OCI-LY1 (cell line): ENCODE results near the gene MXRA7.

ENCODE experiments used
- H2AFZ ChIP-seq: fragments of 200-600 bp; sonication (generic), shearing (Covaris generic); 2 replicates; pipeline ENCODE4 v1.6.0; 2014; ENCODE audit warnings: antibody characterized with exemption, mild to moderate bottlenecking, low read length
- H3F3A ChIP-seq: fragments of 200-600 bp; sonication (generic), shearing (Covaris generic); 2 replicates; pipeline ENCODE4 v1.6.0; 2014; ENCODE audit warnings: mild to moderate bottlenecking, antibody characterized with exemption, low read length, moderate library complexity; ENCODE audit not compliant: insufficient read depth
- H3K27ac ChIP-seq: fragments of 200-600 bp; sonication (generic); 2 replicates; pipeline ENCODE4 v1.5.1; 2014; ENCODE audit warnings: low read length, mixed run types, mild to moderate bottlenecking, low read depth; ENCODE audit not compliant: poor library complexity, severe bottlenecking
- H3K27me3 ChIP-seq: fragments of 200-600 bp; sonication (generic); 2 replicates; pipeline ENCODE4 v1.6.0; 2014; ENCODE audit warnings: antibody characterized with exemption, mild to moderate bottlenecking, low read length, moderate library complexity; ENCODE audit not compliant: insufficient read depth
- H3K36me3 ChIP-seq: fragments of 200-600 bp; sonication (generic); 2 replicates; pipeline ENCODE4 v1.6.1; 2014; ENCODE audit warnings: mild to moderate bottlenecking, antibody characterized with exemption, low read length, moderate library complexity, mixed read lengths; ENCODE audit not compliant: insufficient read depth
- H3K4me1 ChIP-seq: fragments of 200-600 bp; sonication (generic); 2 replicates; pipeline ENCODE4 v1.5.1; 2014; ENCODE audit warnings: mild to moderate bottlenecking, low read length, moderate library complexity; ENCODE audit not compliant: insufficient read depth, severe bottlenecking
- H3K4me2 ChIP-seq: fragments of 200-600 bp; sonication (generic), shearing (Covaris generic); 2 replicates; pipeline ENCODE4 v1.6.1; 2014; ENCODE audit warnings: low read length
- H3K4me3 ChIP-seq: fragments of 200-600 bp; sonication (generic); 2 replicates; pipeline ENCODE4 v1.5.1; 2014; ENCODE audit warnings: low read length, low read depth, mild to moderate bottlenecking, mixed read lengths; ENCODE audit not compliant: poor library complexity, severe bottlenecking
- H3K79me2 ChIP-seq: fragments of 200-600 bp; shearing (Covaris generic); 2 replicates; pipeline ENCODE4 v1.6.1; 2016; ENCODE audit warnings: mixed run types, low read length, mixed read lengths; ENCODE audit not compliant: insufficient read depth
- H3K9ac ChIP-seq: fragments of 200-600 bp; sonication (generic), shearing (Covaris generic); 2 replicates; pipeline ENCODE4 v1.6.1; 2014; ENCODE audit warnings: mild to moderate bottlenecking, low read length, mixed read lengths
- H3K9me2 ChIP-seq: fragments of 200-600 bp; sonication (generic), shearing (Covaris generic); 2 replicates; pipeline ENCODE4 v1.6.1; 2014; ENCODE audit warnings: low read depth, mild to moderate bottlenecking, low read length, mixed read lengths
- H3K9me3 ChIP-seq: fragments of 200-600 bp; shearing (Covaris generic); 2 replicates; pipeline ENCODE4 v1.6.1; 2014; ENCODE audit warnings: low read length, mixed read lengths
- H4K20me1 ChIP-seq: fragments of 200-600 bp; sonication (generic), shearing (Covaris generic); 2 replicates; pipeline ENCODE4 v1.6.0; 2016; ENCODE audit warnings: mild to moderate bottlenecking, low read length; ENCODE audit not compliant: insufficient read depth
- EZH2 ChIP-seq: fragments of 200-600 bp; sonication (generic), shearing (Covaris generic); IDR thresholded peaks from 2 replicates; pipeline ENCODE4 v1.8.0; 2017; ENCODE audit warnings: borderline replicate concordance, mixed run types, mild to moderate bottlenecking, antibody characterized with exemption, low read length, moderate library complexity, mixed read lengths
- TF ChIP-seq, protein P1 (sequence below): fragments of 200-600 bp; sonication (generic), shearing (Covaris generic); IDR thresholded peaks from 2 replicates; pipeline ENCODE4 v1.5.1; 2017; ENCODE audit warnings: mild to moderate bottlenecking, antibody characterized with exemption, low read length, moderate library complexity, mixed read lengths

MXRA7 gene

DNA sequence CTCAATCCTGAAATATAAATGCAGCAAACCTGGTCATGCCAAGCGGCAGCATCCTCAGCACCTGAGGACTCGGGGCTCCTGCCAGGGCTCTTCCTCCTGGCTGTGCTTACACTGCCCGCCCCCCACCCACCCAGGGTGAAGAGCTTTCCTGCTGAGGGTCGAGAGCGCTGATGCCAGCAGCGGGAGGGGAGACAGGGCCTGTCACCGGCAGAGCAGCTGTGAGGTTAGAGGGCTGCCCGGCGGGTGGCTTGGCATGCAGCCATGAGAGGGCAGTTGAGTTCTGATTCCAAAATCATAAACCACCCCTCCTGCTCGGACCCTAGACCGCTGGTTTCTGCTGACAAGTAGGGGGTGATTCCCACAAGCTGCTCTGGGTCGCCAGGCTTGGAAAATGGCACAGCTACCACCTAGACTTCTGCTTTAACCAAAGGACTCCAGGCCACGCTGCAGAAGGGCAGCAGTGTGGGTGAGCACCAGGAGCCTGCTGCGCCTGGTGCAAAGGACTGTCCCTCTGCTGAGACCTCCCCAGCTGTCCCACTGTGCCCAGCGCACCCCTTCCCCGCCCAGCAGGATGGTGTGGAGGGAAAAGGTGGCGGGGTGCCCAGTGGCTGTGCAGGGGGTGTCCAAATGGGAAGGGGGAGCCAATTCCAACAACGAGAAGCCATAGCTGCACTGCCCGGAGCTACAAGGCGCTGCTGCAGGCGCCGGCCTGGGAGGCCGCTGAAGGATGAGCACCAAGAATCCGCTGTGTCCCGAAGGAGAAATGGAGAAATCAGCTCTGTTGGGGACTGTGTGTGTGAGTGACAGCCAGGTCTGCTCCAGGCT lies 26.6 kb downstream of the MXRA7 start:
- H3K27ac ChIP-seq, result no peak overlapping the region
- H3K27me3 ChIP-seq, result peaks cover 16% of the 10 kb centered on the region; the same call in 1 of the 2 replicates
- H3K36me3 ChIP-seq, result no peaks in the 10 kb centered on the region
- H4K20me1 ChIP-seq, result no peaks in the 10 kb centered on the region
- H3K4me2 ChIP-seq, result no peak overlapping the region
- no peak overlapping the region for H2AFZ ChIP-seq
- H3K79me2 ChIP-seq, result no peaks in the 10 kb centered on the region
- TF ChIP-seq EZH2, result no peak
- TF ChIP-seq, protein P1, sequence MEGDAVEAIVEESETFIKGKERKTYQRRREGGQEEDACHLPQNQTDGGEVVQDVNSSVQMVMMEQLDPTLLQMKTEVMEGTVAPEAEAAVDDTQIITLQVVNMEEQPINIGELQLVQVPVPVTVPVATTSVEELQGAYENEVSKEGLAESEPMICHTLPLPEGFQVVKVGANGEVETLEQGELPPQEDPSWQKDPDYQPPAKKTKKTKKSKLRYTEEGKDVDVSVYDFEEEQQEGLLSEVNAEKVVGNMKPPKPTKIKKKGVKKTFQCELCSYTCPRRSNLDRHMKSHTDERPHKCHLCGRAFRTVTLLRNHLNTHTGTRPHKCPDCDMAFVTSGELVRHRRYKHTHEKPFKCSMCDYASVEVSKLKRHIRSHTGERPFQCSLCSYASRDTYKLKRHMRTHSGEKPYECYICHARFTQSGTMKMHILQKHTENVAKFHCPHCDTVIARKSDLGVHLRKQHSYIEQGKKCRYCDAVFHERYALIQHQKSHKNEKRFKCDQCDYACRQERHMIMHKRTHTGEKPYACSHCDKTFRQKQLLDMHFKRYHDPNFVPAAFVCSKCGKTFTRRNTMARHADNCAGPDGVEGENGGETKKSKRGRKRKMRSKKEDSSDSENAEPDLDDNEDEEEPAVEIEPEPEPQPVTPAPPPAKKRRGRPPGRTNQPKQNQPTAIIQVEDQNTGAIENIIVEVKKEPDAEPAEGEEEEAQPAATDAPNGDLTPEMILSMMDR, result no peak
- H3K9me2 ChIP-seq, result no peaks in the 10 kb centered on the region
- H3K9me3 ChIP-seq, result no peaks in the 10 kb centered on the region
- no peak overlapping the region for H3K9ac ChIP-seq
- no peaks in the 10 kb centered on the region for H3F3A ChIP-seq
- no peak overlapping the region for H3K4me3 ChIP-seq
- H3K4me1 ChIP-seq, result no peaks in the 10 kb centered on the region

DNA sequence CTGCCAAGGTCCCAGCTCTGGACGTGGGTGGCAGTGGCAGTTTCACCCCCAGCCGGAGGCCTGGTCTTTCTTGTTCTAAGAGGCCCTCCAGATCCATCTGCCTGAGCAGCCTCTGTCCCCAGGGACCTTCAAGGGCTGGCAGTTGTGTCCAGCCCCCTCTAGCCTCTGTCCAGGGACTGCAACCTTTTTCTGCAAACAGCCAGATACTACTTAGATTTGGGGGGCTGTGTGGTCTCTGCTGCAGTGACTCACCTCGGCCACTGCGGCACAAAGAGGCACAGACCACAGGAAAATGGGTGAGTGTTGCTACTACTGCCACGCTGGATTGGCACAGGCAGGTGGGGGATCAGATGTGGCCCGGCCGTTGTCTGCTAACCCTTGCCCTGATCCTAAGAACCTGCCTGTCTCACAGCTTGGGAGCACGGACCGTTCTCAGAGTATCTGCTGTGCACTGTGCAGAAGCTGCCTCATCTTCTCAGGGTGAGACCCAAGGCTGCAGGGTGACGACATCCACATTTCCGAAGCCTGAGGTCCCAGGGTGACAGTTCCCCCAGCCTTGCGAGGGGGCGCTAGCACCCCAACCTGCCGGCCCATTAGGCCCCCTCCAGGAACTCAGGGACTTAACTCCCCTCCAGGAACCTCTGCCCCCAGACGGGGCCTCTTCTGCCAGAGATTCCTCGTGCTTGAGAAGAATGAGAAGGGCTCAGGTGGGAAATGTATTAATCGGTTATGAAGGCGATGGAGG lies 27.6 kb downstream of the MXRA7 start:
- Histone ChIP-seq H3K79me2 (no peaks in the 10 kb centered on the region), H3K36me3 (no peaks in the 10 kb centered on the region), H4K20me1 (no peaks in the 10 kb centered on the region), H3K27ac (no peak overlapping the region), H3K27me3 (peaks cover 16% of the 10 kb centered on the region; the same call in 1 of the 2 replicates), H3K4me2 (no peak overlapping the region), H3K4me1 (peaks cover 7% of the 10 kb centered on the region), H3K9me3 (no peaks in the 10 kb centered on the region), H3F3A (no peaks in the 10 kb centered on the region), H3K9ac (no peak overlapping the region), H3K9me2 (no peaks in the 10 kb centered on the region), H3K4me3 (no peak overlapping the region), H2AFZ (no peak overlapping the region)
- TF ChIP-seq, protein P1, result peak; percentile 63
- TF ChIP-seq EZH2, result no peak

- H3K9me2 ChIP-seq, result no peaks in the 10 kb centered on the region
- no peak overlapping the region for H3K9ac ChIP-seq
- H4K20me1 ChIP-seq, result no peaks in the 10 kb centered on the region
- H3F3A ChIP-seq, result no peaks in the 10 kb centered on the region
- no peak overlapping the region for H3K4me2 ChIP-seq
- TF ChIP-seq EZH2, result no peak
- TF ChIP-seq, protein P1, result no peak
- H3K79me2 ChIP-seq, result no peaks in the 10 kb centered on the region
- no peak overlapping the region for H2AFZ ChIP-seq
- no peaks in the 10 kb centered on the region for H3K36me3 ChIP-seq
- peaks cover 12% of the 10 kb centered on the region for H3K4me1 ChIP-seq
- H3K9me3 ChIP-seq, result no peaks in the 10 kb centered on the region
- H3K4me3 ChIP-seq, result no peak overlapping the region
- no peak overlapping the region for H3K27ac ChIP-seq
- H3K27me3 ChIP-seq, result peaks cover 16% of the 10 kb centered on the region; the same call in 1 of the 2 replicates
These were observed 28.5 kb downstream of the MXRA7 start for GRCh38 chr17:76682296-76682695.
